CD4-positive, alpha-beta T cell (primary cell): Measurements from ENCODE around the gene SYTL5. TPM values are rescaled to one million over a fixed set of nuclear protein-coding genes. Genes with fewer than 3 reads are reported as not detected.

Experiments
- ATAC-seq: fragments of 200-7000 bp; cut with Tn5 transposase; one replicate; pipeline ENCODE4 v1.10.0; 2022; ENCODE audit warnings: mild to moderate bottlenecking; ENCODE audit not compliant: poor library complexity
- CTCF ChIA-PET: fragments of 350-600 bp; sonication (Branson Sonifier 250); formaldehyde crosslinking; loops from one replicate; lab custom pipeline; 2021; ENCODE audit warnings: antibody characterized with exemption, inconsistent platforms; lab: Charles Lee
- POLR2A ChIA-PET: fragments of 350-600 bp; sonication (Branson Sonifier 250); formaldehyde crosslinking; loops from one replicate; lab custom pipeline; 2021; ENCODE audit warnings: antibody characterized with exemption, inconsistent platforms; lab: Charles Lee
- DNase-seq, 14 experiments: peaks; one replicate each; pipeline ENCODE4 v3.0.0-alpha.2; 2013 to 2020; ENCODE audit warnings: mixed read lengths in 2 of 14
- H3K27ac ChIP-seq, 2 donors: one replicate each; pipeline versions ENCODE4 v1.5.1 to v1.7.0; 2013; ENCODE audit warnings: low read length in 2 of 2, low read depth in 1 of 2, mild to moderate bottlenecking in 1 of 2
- H3K27me3 ChIP-seq, 2 experiments: 1 replicate in 1 of 2; 2 replicates in 1 of 2; pipeline versions ENCODE4 v1.6.1 to v1.7.0; 2013; ENCODE audit warnings: low read length in 2 of 2, control low read depth in 1 of 2, mild to moderate bottlenecking in 1 of 2, moderate library complexity in 1 of 2; ENCODE audit not compliant: insufficient read depth in 2 of 2, control insufficient read depth in 1 of 2
- H3K36me3 ChIP-seq: one replicate; pipeline ENCODE4 v1.6.1; 2013; ENCODE audit warnings: low read length, control low read depth; ENCODE audit not compliant: insufficient read depth
- H3K4me1 ChIP-seq: one replicate; pipeline ENCODE4 v1.6.1; 2013; ENCODE audit warnings: low read length, control low read depth; ENCODE audit not compliant: insufficient read depth
- H3K4me3 ChIP-seq: one replicate; pipeline ENCODE4 v1.5.1; 2013; ENCODE audit warnings: mild to moderate bottlenecking, low read length, moderate library complexity
- H3K9me3 ChIP-seq, 2 experiments: 1 replicate in 1 of 2; 2 replicates in 1 of 2; pipeline versions ENCODE4 v1.6.1 to v1.7.0; 2013; ENCODE audit warnings: low read length in 2 of 2, mild to moderate bottlenecking in 2 of 2, control low read depth in 1 of 2, moderate library complexity in 1 of 2; ENCODE audit not compliant: control insufficient read depth in 1 of 2, insufficient read depth in 1 of 2
- H3K27ac Mint-ChIP-seq: one replicate; pipeline ENCODE4 v1.8.0; 2020; ENCODE audit warnings: mixed read lengths
- H3K27me3 Mint-ChIP-seq: one replicate; pipeline ENCODE4 v1.8.0; 2021; ENCODE audit warnings: mixed read lengths
- H3K36me3 Mint-ChIP-seq: one replicate; pipeline ENCODE4 v1.8.0; 2021; ENCODE audit warnings: low read depth, mixed read lengths
- H3K4me1 Mint-ChIP-seq: one replicate; pipeline ENCODE4 v1.8.0; 2021; ENCODE audit warnings: low read depth, mixed read lengths
- H3K4me3 Mint-ChIP-seq: one replicate; pipeline ENCODE4 v1.8.0; 2020; ENCODE audit warnings: mild to moderate bottlenecking, mixed read lengths
- H3K9me3 Mint-ChIP-seq: one replicate; pipeline ENCODE4 v1.8.0; 2020; ENCODE audit warnings: mixed read lengths
- intact Hi-C, 2 experiments: fragments of 100-400 bp; cut with DNase I in 1 of 2; cut with micrococcal nuclease in 1 of 2; formaldehyde crosslinking; loops; one replicate each; pipeline versions ENCODE4 v1.15.1 to v1.9.0; 2023 to 2025; cut with DNase I, micrococcal nuclease
- total RNA-seq, 174 experiments: library from RNA in 2 of 174; stranded (reverse) in 2 of 174; gene quantifications; one replicate each; pipeline ENCODE4 v1.2.3 and lab custom pipeline; 2021 to 2026
- TF ChIP-seq, protein P1 (sequence below): fragments of 200-600 bp; IDR thresholded peaks from one replicate; pipeline ENCODE4 v1.8.0; 2022; ENCODE audit warnings: antibody characterized with exemption, mild to moderate bottlenecking

The SYTL5 gene
- total RNA-seq, 2 experiments from 2014 or later, result not detected

DNA sequence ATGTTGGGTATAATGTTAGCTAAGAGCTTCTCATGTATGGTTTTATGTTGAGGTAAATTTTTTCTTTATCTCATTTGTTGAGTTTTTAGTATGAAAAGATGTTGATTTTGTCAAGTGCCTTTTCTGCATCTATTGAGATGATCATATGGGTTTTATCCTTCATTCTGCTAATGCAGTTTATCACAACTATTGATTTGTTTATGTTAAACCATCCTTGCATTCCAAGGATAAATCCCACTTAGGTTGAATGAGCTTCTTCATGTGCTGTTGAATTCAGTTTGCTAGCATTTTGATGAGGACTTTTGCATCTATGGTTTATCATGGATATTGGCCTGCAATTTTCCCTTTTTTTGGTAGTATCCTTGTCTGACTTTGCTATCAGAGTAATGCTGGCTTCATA, 93.3 kb downstream of the SYTL5 start:
- no peak overlapping the region for H3K27ac Mint-ChIP-seq
- H3K4me1 Mint-ChIP-seq, result no peaks in the 10 kb centered on the region
- H3K36me3 ChIP-seq, result no peaks in the 10 kb centered on the region
- CTCF ChIA-PET, result no interaction called here
- TF ChIP-seq, protein P1, sequence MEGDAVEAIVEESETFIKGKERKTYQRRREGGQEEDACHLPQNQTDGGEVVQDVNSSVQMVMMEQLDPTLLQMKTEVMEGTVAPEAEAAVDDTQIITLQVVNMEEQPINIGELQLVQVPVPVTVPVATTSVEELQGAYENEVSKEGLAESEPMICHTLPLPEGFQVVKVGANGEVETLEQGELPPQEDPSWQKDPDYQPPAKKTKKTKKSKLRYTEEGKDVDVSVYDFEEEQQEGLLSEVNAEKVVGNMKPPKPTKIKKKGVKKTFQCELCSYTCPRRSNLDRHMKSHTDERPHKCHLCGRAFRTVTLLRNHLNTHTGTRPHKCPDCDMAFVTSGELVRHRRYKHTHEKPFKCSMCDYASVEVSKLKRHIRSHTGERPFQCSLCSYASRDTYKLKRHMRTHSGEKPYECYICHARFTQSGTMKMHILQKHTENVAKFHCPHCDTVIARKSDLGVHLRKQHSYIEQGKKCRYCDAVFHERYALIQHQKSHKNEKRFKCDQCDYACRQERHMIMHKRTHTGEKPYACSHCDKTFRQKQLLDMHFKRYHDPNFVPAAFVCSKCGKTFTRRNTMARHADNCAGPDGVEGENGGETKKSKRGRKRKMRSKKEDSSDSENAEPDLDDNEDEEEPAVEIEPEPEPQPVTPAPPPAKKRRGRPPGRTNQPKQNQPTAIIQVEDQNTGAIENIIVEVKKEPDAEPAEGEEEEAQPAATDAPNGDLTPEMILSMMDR, result no peak
- H3K27ac ChIP-seq, result no peak overlapping the region
- ATAC-seq (no peak), DNase-seq (no peak)
- peaks cover 0 to 9% of the 10 kb centered on the region in 2 experiments for H3K9me3 ChIP-seq
- POLR2A ChIA-PET, result no interaction called here
- no peak overlapping the region for H3K4me3 ChIP-seq
- H3K27me3 ChIP-seq, result no peaks in the 10 kb centered on the region
- no peaks in the 10 kb centered on the region for H3K4me1 ChIP-seq
- H3K27me3 Mint-ChIP-seq, result no peaks in the 10 kb centered on the region
- no peak overlapping the region for H3K4me3 Mint-ChIP-seq
- no peaks in the 10 kb centered on the region for H3K36me3 Mint-ChIP-seq
- H3K9me3 Mint-ChIP-seq, result no peaks in the 10 kb centered on the region
- intact Hi-C loops, result no loop called here

DNA sequence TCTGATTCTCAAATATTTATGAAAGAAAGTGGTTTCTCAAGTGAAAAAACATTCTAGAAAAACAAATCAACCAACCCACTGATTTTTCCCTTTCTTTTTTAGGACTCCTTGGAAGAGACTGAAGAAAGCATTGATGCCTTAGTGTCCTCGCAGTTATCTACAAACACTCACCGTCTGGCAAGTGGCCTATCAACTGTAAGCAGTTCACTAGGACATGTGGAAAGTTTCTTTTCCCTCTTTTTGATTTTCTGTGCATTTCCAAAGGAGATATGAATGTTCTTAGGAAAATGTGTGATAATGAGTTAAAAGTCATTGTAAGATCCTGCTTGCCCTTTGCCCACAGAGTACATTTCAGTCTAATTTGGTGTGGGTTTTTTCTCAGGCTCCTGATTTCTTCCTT, 95.9 kb downstream of the SYTL5 start:
- no peaks in the 10 kb centered on the region for H3K4me1 ChIP-seq
- H3K27me3 ChIP-seq, result no peaks in the 10 kb centered on the region
- no peak overlapping the region for H3K27ac ChIP-seq
- peaks cover 0 to 9% of the 10 kb centered on the region in 2 experiments for H3K9me3 ChIP-seq
- intact Hi-C loops, result no loop called here
- H3K36me3 ChIP-seq, result no peaks in the 10 kb centered on the region
- Mint-ChIP-seq H3K27me3 (no peaks in the 10 kb centered on the region), H3K9me3 (no peaks in the 10 kb centered on the region), H3K36me3 (no peaks in the 10 kb centered on the region), H3K4me3 (no peak overlapping the region), H3K27ac (no peak overlapping the region), H3K4me1 (no peaks in the 10 kb centered on the region)
- ChIA-PET POLR2A (no interaction called here), CTCF (no interaction called here)
- DNase-seq (no peak), ATAC-seq (no peak)
- TF ChIP-seq, protein P1, result no peak
- no peak overlapping the region for H3K4me3 ChIP-seq

DNA sequence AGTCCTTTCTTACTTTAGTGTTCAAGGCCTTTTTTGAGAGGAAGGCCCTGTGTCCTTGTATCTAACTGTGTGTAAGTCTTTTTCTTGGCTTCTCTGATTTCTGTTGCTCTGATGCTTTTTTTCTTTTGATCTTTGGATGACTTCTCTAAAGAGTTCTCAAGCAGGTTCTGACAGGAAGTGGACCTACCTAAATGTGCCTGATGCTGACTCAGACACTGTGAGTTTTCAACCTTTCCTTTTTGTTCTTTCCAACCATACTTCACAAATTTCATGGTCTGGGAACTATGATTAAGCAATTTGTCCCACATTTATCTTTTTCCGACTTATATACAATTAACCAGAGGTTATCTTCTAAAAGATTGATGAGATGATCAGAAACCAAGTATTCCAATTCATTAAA, 96.5 kb downstream of the SYTL5 start:
- intact Hi-C loops, result no loop called here
- Mint-ChIP-seq H3K4me1 (no peaks in the 10 kb centered on the region), H3K9me3 (no peaks in the 10 kb centered on the region), H3K36me3 (no peaks in the 10 kb centered on the region), H3K4me3 (no peak overlapping the region), H3K27ac (no peak overlapping the region), H3K27me3 (no peaks in the 10 kb centered on the region)
- Histone ChIP-seq H3K27me3 (no peaks in the 10 kb centered on the region), H3K4me1 (no peaks in the 10 kb centered on the region), H3K9me3 (peaks cover 0 to 9% of the 10 kb centered on the region in 2 experiments), H3K4me3 (no peak overlapping the region), H3K27ac (no peak overlapping the region), H3K36me3 (no peaks in the 10 kb centered on the region)
- TF ChIP-seq, protein P1, result no peak
- no peak for ATAC-seq
- CTCF ChIA-PET, result no interaction called here
- DNase-seq, result no peak
- POLR2A ChIA-PET, result no interaction called here
